Subcutaneous abdominal adipose tissue (tissue), 5 donors: ENCODE measurements around the gene BEND6.

Experiments
- H3K27ac ChIP-seq: one replicate; pipeline ENCODE4 v1.7.0; 2013; ENCODE audit warnings: low read depth, mild to moderate bottlenecking, inconsistent platforms, low read length, moderate library complexity
- H3K27me3 ChIP-seq, 5 donors: one replicate each; pipeline ENCODE4 v1.7.0; 2013; ENCODE audit warnings: low read length in 5 of 5, inconsistent platforms in 1 of 5; ENCODE audit not compliant: control insufficient read depth in 5 of 5, insufficient read depth in 4 of 5
- H3K36me3 ChIP-seq, 5 donors: one replicate each; pipeline ENCODE4 v1.7.0; 2013; ENCODE audit warnings: low read length in 5 of 5; ENCODE audit not compliant: control insufficient read depth in 5 of 5, insufficient read depth in 5 of 5
- H3K4me1 ChIP-seq, 5 donors: one replicate each; pipeline ENCODE4 v1.7.0; 2013; ENCODE audit warnings: low read length in 5 of 5, mild to moderate bottlenecking in 3 of 5, moderate library complexity in 1 of 5; ENCODE audit not compliant: control insufficient read depth in 5 of 5, insufficient read depth in 5 of 5
- H3K4me3 ChIP-seq, 5 donors: one replicate each; pipeline ENCODE4 v1.7.0; 2013; ENCODE audit warnings: low read length in 5 of 5, low read depth in 1 of 5
- H3K9ac ChIP-seq, 5 donors: one replicate each; pipeline ENCODE4 v1.7.0; 2013; ENCODE audit warnings: low read length in 5 of 5, mild to moderate bottlenecking in 4 of 5, moderate library complexity in 3 of 5
- H3K9me3 ChIP-seq, 5 donors: one replicate each; pipeline ENCODE4 v1.7.0; 2013; ENCODE audit warnings: low read length in 5 of 5; ENCODE audit not compliant: control insufficient read depth in 5 of 5
- donor health status: healthy.
- donor health status: healthy.
- donor health status: healthy.
- donor health status: healthy.
- donor health status: healthy.

Gene BEND6

GRCh38 chr6:57072108-57072507 lies 117.2 kb downstream of the BEND6 start:
- H3K9ac ChIP-seq, result no peak overlapping the region
- no peak overlapping the region for H3K4me3 ChIP-seq
- H3K4me1 ChIP-seq, result no peaks in the 10 kb centered on the region
- no peaks in the 10 kb centered on the region for H3K27me3 ChIP-seq
- no peaks in the 10 kb centered on the region for H3K9me3 ChIP-seq
- H3K27ac ChIP-seq, result no peak overlapping the region
- peaks cover 0 to 4% (median 0%) of the 10 kb centered on the region in 5 donors for H3K36me3 ChIP-seq

GRCh38 chr6:57074383-57074782 lies 119.5 kb downstream of the BEND6 start:
- Histone ChIP-seq H3K27ac (no peak overlapping the region), H3K9ac (no peak overlapping the region), H3K27me3 (no peaks in the 10 kb centered on the region), H3K9me3 (no peaks in the 10 kb centered on the region), H3K36me3 (peaks cover 0 to 4% (median 0%) of the 10 kb centered on the region in 5 donors), H3K4me1 (no peaks in the 10 kb centered on the region), H3K4me3 (no peak overlapping the region)

- Histone ChIP-seq H3K9me3 (no peaks in the 10 kb centered on the region), H3K27ac (no peak overlapping the region), H3K4me1 (no peaks in the 10 kb centered on the region), H3K9ac (no peak overlapping the region), H3K36me3 (peaks cover 0 to 4% (median 0%) of the 10 kb centered on the region in 5 donors), H3K27me3 (no peaks in the 10 kb centered on the region), H3K4me3 (no peak overlapping the region)
These were observed 120.2 kb downstream of the BEND6 start for GRCh38 chr6:57075092-57075491.
